ENCODE data around the gene SPRR2A.
"Not testable (repeated sequence)": the region's sequence is repeated elsewhere in the genome, so short reads cannot be mapped to it uniquely, and the experiment has no call there.

Gene SPRR2A

GRCh38 chr1:153023109-153023508 lies 34.2 kb downstream of the SPRR2A start:
- no peak for DNase-seq

- not testable (repeated sequence) for DNase-seq
These were observed 35.0 kb downstream of the SPRR2A start for GRCh38 chr1:153022340-153022739.

- not testable (repeated sequence) for DNase-seq
These were observed 35.5 kb downstream of the SPRR2A start for GRCh38 chr1:153021829-153022228.

- DNase-seq, result not testable (repeated sequence)
These were observed 46.0 kb downstream of the SPRR2A start for GRCh38 chr1:153011235-153011758.

Measured in NCI-H146 (cell line).